B cell (primary cell): ENCODE data around the gene KCNT1. TPM values are rescaled to one million over a fixed set of nuclear protein-coding genes. Genes with fewer than 3 reads are reported as not detected.

Experiments
- ATAC-seq: fragments of 200-7000 bp; cut with Tn5 transposase; one replicate; pipeline ENCODE4 v1.10.0; 2021; ENCODE audit warnings: low read depth, mild to moderate bottlenecking, moderate number of reproducible peaks, moderate library complexity
- CTCF ChIA-PET: fragments of 350-600 bp; sonication (Branson Sonifier 250); formaldehyde crosslinking; loops from one replicate; lab custom pipeline; 2021; ENCODE audit warnings: antibody characterized with exemption, inconsistent platforms; lab: Charles Lee
- POLR2A ChIA-PET: fragments of 350-600 bp; sonication (Branson Sonifier 250); formaldehyde crosslinking; loops from one replicate; lab custom pipeline; 2021; ENCODE audit warnings: antibody characterized with exemption; lab: Charles Lee
- DNase-seq: peaks from one replicate; pipeline ENCODE4 v3.0.0; 2013
- H2AFZ ChIP-seq: 2 replicates; pipeline ENCODE4 v1.6.1; 2012; ENCODE audit warnings: mild to moderate bottlenecking, low read depth, low read length; ENCODE audit not compliant: insufficient read depth, poor library complexity, severe bottlenecking
- H3K27ac ChIP-seq, 2 donors: 1 replicate in 1 of 2; 2 replicates in 1 of 2; pipeline ENCODE4 v1.5.1; 2012 to 2013; ENCODE audit warnings: low read length in 2 of 2, mild to moderate bottlenecking in 2 of 2, moderate library complexity in 1 of 2
- H3K27me3 ChIP-seq, 4 experiments: fragments of 200-600 bp in 1 of 4; sonication (generic) in 1 of 4; replicated peaks in 1 of 4; 1 replicate in 2 of 4; 2 replicates in 2 of 4; pipeline versions ENCODE4 v1.6.1 to v1.7.0; 2013 to 2016; ENCODE audit warnings: low read length in 3 of 4, mild to moderate bottlenecking in 2 of 4, mixed read lengths in 1 of 4, moderate library complexity in 1 of 4; ENCODE audit not compliant: insufficient read depth in 4 of 4, control insufficient read depth in 3 of 4; ENCODE audit errors: control extremely low read depth in 1 of 4
- H3K36me3 ChIP-seq, 2 experiments: replicated peaks in 1 of 2; 1 replicate in 1 of 2; 2 replicates in 1 of 2; pipeline versions ENCODE4 v1.6.1 to v1.7.1; 2013; ENCODE audit warnings: low read length in 1 of 2; ENCODE audit not compliant: insufficient read depth in 2 of 2, control insufficient read depth in 1 of 2; ENCODE audit errors: control extremely low read depth in 1 of 2, extremely low read depth in 1 of 2
- H3K4me1 ChIP-seq, 2 donors: fragments of 200-600 bp in 1 of 2; sonication (generic) in 1 of 2; 1 replicate in 1 of 2; 2 replicates in 1 of 2; pipeline versions ENCODE4 v1.5.1 to v1.6.1; 2013 to 2017; ENCODE audit warnings: low read length in 2 of 2; ENCODE audit not compliant: control insufficient read depth in 2 of 2, insufficient read depth in 2 of 2
- H3K4me2 ChIP-seq: replicated peaks from 2 replicates; pipeline ENCODE3; 2012; ENCODE audit warnings: mild to moderate bottlenecking, low read depth, low read length; ENCODE audit not compliant: poor library complexity, severe bottlenecking
- H3K4me3 ChIP-seq, 5 experiments: fragments of 200-600 bp in 1 of 5; sonication (generic) in 1 of 5; 1 replicate in 3 of 5; 2 replicates in 2 of 5; pipeline versions ENCODE4 v1.5.1 to v1.7.0; 2011 to 2016; ENCODE audit warnings: low read length in 4 of 5, mild to moderate bottlenecking in 4 of 5, low read depth in 2 of 5, control low read depth in 1 of 5, moderate library complexity in 1 of 5; ENCODE audit not compliant: insufficient read depth in 1 of 5; ENCODE audit errors: control extremely low read depth in 1 of 5, extremely low read depth in 1 of 5
- H3K79me2 ChIP-seq: fragments of 200-600 bp; sonication (generic); one replicate; pipeline ENCODE4 v1.6.0; 2016; ENCODE audit warnings: low read length; ENCODE audit not compliant: control insufficient read depth, insufficient read depth
- H3K9ac ChIP-seq: fragments of 200-600 bp; sonication (generic); 2 replicates; pipeline ENCODE4 v1.6.1; 2017; ENCODE audit warnings: mild to moderate bottlenecking, low read length, moderate library complexity
- H3K9me3 ChIP-seq, 3 donors: one replicate each; pipeline versions ENCODE4 v1.6.1 to v1.7.1; 2013; ENCODE audit warnings: low read length in 2 of 3; ENCODE audit not compliant: control insufficient read depth in 2 of 3, insufficient read depth in 1 of 3; ENCODE audit errors: control extremely low read depth in 1 of 3
- H4K20me1 ChIP-seq: 2 replicates; pipeline ENCODE4 v1.6.0; 2012; ENCODE audit warnings: mild to moderate bottlenecking, low read length; ENCODE audit not compliant: insufficient read depth, control insufficient read depth, poor library complexity, severe bottlenecking
- H3K27ac Mint-ChIP-seq: one replicate; pipeline ENCODE4 v1.8.0; 2021; ENCODE audit warnings: mixed read lengths
- H3K27me3 Mint-ChIP-seq: one replicate; pipeline ENCODE4 v1.8.0; 2021; ENCODE audit warnings: mixed read lengths
- H3K4me1 Mint-ChIP-seq: one replicate; pipeline ENCODE4 v1.8.0; 2021; ENCODE audit warnings: mixed read lengths
- H3K4me3 Mint-ChIP-seq: one replicate; pipeline ENCODE4 v1.8.0; 2021; ENCODE audit warnings: mixed read lengths
- H3K9me3 Mint-ChIP-seq: one replicate; pipeline ENCODE4 v1.8.0; 2022; ENCODE audit warnings: mixed read lengths; ENCODE audit not compliant: insufficient read depth
- CTCF ChIP-seq: fragments of 200-600 bp; IDR thresholded peaks from one replicate; pipeline ENCODE4 v1.8.0; 2022; ENCODE audit warnings: antibody characterized with exemption, mild to moderate bottlenecking
- EZH2 ChIP-seq: IDR thresholded peaks from 2 replicates; pipeline ENCODE4 v1.6.1; 2012; ENCODE audit warnings: borderline replicate concordance, low read depth, mild to moderate bottlenecking, moderate library complexity, low read length; ENCODE audit not compliant: insufficient read depth, poor library complexity, severe bottlenecking
- WGBS: methylation state at CpG from one replicate; pipeline ENCODE4 v1.1.5; 2013; ENCODE audit warnings: missing lambda C conversion rate; ENCODE audit not compliant: insufficient coverage; 5-methylcytosine and 5-hydroxymethylcytosine counted together
- intact Hi-C: fragments of 100-400 bp; cut with micrococcal nuclease; formaldehyde crosslinking; loops from one replicate; pipeline ENCODE4 v1.10.0; 2022
- polyA plus RNA-seq: library from polyadenylated mRNA; depleted of rRNA; stranded (reverse); fragments of >200 nt; gene quantifications from 2 replicates; pipeline ENCODE4 v1.2.3, GENCODE V29; 2012
- total RNA-seq, 2 donors: library from RNA; stranded (reverse); fragments of 120-200 nt in 1 of 2; gene quantifications; 1 replicate in 1 of 2; 2 replicates in 1 of 2; pipeline versions ENCODE4 v1.2.3 to v1.2.4, GENCODE V29; 2013 to 2022

Gene KCNT1
- total and polyA plus RNA-seq, 2 donors (not counting 1 experiment from before 2014, with no cell fraction given): not detected

GRCh38 chr9:135726138-135726853 is 24.3 kb downstream of the KCNT1 start:
- no peaks in the 10 kb centered on the region for H3K36me3 ChIP-seq
- H3K27me3 ChIP-seq: no peaks in the 10 kb centered on the region
- no peaks in the 10 kb centered on the region for H3K4me1 ChIP-seq
- H3K4me3 ChIP-seq: no peak overlapping the region
- H4K20me1 ChIP-seq: no peaks in the 10 kb centered on the region
- no peak overlapping the region for H3K9ac ChIP-seq
- DNase-seq (no peak), ATAC-seq (no peak)
- no peak overlapping the region for H3K27ac Mint-ChIP-seq
- peaks cover 16% of the 10 kb centered on the region for H3K27me3 Mint-ChIP-seq
- H2AFZ ChIP-seq: no peak overlapping the region
- intact Hi-C loops: no loop called here
- H3K4me1 Mint-ChIP-seq: no peaks in the 10 kb centered on the region
- TF ChIP-seq EZH2 (no peak), CTCF (no peak)
- H3K9me3 ChIP-seq: peaks cover 0 to 17% (median 3%) of the 10 kb centered on the region in 3 donors
- no peak overlapping the region for H3K4me3 Mint-ChIP-seq
- no peak overlapping the region for H3K4me2 ChIP-seq
- 73% methylated on average over 15 of the region's 16 CpGs for WGBS
- H3K27ac ChIP-seq: no peak overlapping the region
- CTCF ChIA-PET: no interaction called here
- POLR2A ChIA-PET: no interaction called here
- H3K9me3 Mint-ChIP-seq: peaks cover 2% of the 10 kb centered on the region
- H3K79me2 ChIP-seq: no peaks in the 10 kb centered on the region

GRCh38 chr9:135727257-135727875 is 25.4 kb downstream of the KCNT1 start:
- Histone ChIP-seq H3K9ac (no peak overlapping the region), H3K36me3 (no peaks in the 10 kb centered on the region), H3K4me1 (no peaks in the 10 kb centered on the region), H3K79me2 (no peaks in the 10 kb centered on the region), H3K27me3 (no peaks in the 10 kb centered on the region), H3K4me2 (no peak overlapping the region), H3K9me3 (peaks cover 0 to 24% (median 7%) of the 10 kb centered on the region in 3 donors), H4K20me1 (no peaks in the 10 kb centered on the region), H3K4me3 (no peak overlapping the region), H3K27ac (no peak overlapping the region), H2AFZ (no peak overlapping the region)
- CTCF ChIA-PET: no interaction called here
- DNase-seq (no peak), ATAC-seq (no peak)
- H3K27me3 Mint-ChIP-seq: peaks cover 16% of the 10 kb centered on the region
- TF ChIP-seq CTCF (no peak), EZH2 (no peak)
- intact Hi-C loops: no loop called here
- no peak overlapping the region for H3K27ac Mint-ChIP-seq
- 61% methylated on average over 10 of the region's 11 CpGs for WGBS
- no peak overlapping the region for H3K4me3 Mint-ChIP-seq
- POLR2A ChIA-PET: no interaction called here
- H3K9me3 Mint-ChIP-seq: peaks cover 8% of the 10 kb centered on the region
- no peaks in the 10 kb centered on the region for H3K4me1 Mint-ChIP-seq
